Endothelial cell of umbilical vein (primary cell): ENCODE data around the gene TEX38.

Experiments used
- EZH2 ChIP-seq: IDR thresholded peaks from 2 replicates; pipeline ENCODE4 v1.6.1; 2012; ENCODE audit warnings: borderline replicate concordance, low read depth, mild to moderate bottlenecking, moderate library complexity, low read length, inconsistent platforms; ENCODE audit not compliant: severe bottlenecking
- FOS ChIP-seq: IDR thresholded peaks from 2 replicates; pipeline ENCODE4 v1.6.1; 2011; ENCODE audit warnings: mild to moderate bottlenecking, low read length, moderate library complexity, borderline replicate concordance; ENCODE audit not compliant: insufficient read depth
- GATA2 ChIP-seq: IDR thresholded peaks from 2 replicates; pipeline ENCODE4 v1.7.0; 2011; ENCODE audit warnings: low read depth, mild to moderate bottlenecking, moderate library complexity, mixed read lengths, low read length; ENCODE audit not compliant: insufficient read length, insufficient read depth
- JUN ChIP-seq: IDR thresholded peaks from 2 replicates; pipeline ENCODE4 v1.6.1; 2011; ENCODE audit warnings: borderline replicate concordance, low read depth; ENCODE audit not compliant: insufficient read length, insufficient read depth
- MYC ChIP-seq: IDR thresholded peaks from one replicate; pipeline ENCODE4 v1.6.1; 2011; ENCODE audit warnings: mild to moderate bottlenecking, low read depth, low read length
- POLR2A ChIP-seq: IDR thresholded peaks from 2 replicates; pipeline ENCODE4 v1.6.1; 2012; ENCODE audit warnings: low read depth, mild to moderate bottlenecking, control low read depth, low read length
- POLR2AphosphoS5 ChIP-seq: IDR thresholded peaks from 2 replicates; pipeline ENCODE4 v1.6.1; 2012; ENCODE audit warnings: low read depth, mild to moderate bottlenecking, control low read depth, low read length, moderate library complexity; ENCODE audit not compliant: insufficient read depth
- TF ChIP-seq, protein P1 (sequence below), 2 donors: IDR thresholded peaks; 1 replicate in 1 of 2; 2 replicates in 1 of 2; pipeline ENCODE4 v1.5.1; 2011; ENCODE audit warnings: low read length in 2 of 2, mild to moderate bottlenecking in 2 of 2, moderate library complexity in 2 of 2, control low read depth in 1 of 2, inconsistent platforms in 1 of 2, low read depth in 1 of 2; ENCODE audit not compliant: insufficient read depth in 1 of 2; ENCODE audit errors: extremely low read depth in 1 of 2
- TF ChIP-seq, protein P2 (sequence below): IDR thresholded peaks from 2 replicates; pipeline ENCODE4 v1.6.1; 2011; ENCODE audit not compliant: insufficient read depth, insufficient read length

DNA sequence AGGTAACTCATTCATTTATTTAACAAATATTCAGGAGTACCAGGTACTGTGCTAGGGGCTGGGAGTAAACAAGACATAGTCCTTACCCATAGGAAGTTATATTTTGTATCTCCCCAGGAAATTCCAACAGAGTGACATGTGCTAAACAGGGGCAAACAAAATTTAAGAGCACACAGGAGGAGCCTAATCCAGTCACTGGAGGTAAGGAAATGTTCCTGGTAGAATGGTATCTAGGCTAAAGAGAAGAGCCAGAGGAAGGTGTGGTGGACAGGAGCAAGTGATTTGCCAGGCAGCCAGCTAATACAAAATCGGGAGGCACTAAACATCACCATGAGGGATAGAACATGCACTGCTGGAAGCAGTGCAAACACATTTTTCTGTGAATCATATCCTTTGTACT is 10.4 kb downstream of the TEX38 start:
- TF ChIP-seq, protein P1, sequence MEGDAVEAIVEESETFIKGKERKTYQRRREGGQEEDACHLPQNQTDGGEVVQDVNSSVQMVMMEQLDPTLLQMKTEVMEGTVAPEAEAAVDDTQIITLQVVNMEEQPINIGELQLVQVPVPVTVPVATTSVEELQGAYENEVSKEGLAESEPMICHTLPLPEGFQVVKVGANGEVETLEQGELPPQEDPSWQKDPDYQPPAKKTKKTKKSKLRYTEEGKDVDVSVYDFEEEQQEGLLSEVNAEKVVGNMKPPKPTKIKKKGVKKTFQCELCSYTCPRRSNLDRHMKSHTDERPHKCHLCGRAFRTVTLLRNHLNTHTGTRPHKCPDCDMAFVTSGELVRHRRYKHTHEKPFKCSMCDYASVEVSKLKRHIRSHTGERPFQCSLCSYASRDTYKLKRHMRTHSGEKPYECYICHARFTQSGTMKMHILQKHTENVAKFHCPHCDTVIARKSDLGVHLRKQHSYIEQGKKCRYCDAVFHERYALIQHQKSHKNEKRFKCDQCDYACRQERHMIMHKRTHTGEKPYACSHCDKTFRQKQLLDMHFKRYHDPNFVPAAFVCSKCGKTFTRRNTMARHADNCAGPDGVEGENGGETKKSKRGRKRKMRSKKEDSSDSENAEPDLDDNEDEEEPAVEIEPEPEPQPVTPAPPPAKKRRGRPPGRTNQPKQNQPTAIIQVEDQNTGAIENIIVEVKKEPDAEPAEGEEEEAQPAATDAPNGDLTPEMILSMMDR (IDR thresholded peaks at IDR 0.05; ENCODE audit: extremely low read depth in 1 of 2, insufficient read depth in 1 of 2, low read depth in 1 of 2, low read length in 2 of 2) = no peak
- TF ChIP-seq EZH2 (no peak), MYC (no peak), POLR2A (no peak), JUN (no peak), POLR2AphosphoS5 (no peak), GATA2 (no peak), FOS (no peak)
- TF ChIP-seq, protein P2, sequence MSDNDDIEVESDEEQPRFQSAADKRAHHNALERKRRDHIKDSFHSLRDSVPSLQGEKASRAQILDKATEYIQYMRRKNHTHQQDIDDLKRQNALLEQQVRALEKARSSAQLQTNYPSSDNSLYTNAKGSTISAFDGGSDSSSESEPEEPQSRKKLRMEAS = no peak
